ENCODE measurements around the gene HOXD11. TPM values are rescaled to one million over a fixed set of nuclear protein-coding genes. Genes with fewer than 3 reads are reported as not detected.

HOXD11 gene
- total RNA-seq, 1 donor from 2014 or later, result 1.1 TPM

DNA sequence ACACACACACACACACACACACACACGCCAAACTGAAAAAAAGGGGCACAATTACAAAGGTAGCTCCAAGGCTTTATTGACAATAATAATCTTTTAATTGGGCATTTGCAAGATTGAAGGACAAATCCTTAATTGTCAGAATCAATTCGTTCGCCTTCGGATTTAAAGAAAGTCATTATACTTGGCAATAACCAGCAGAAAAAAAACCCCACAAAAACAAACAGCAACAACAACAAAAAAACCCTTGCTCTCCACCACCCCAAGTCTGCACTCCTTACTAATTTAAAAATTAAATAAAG lies 20.6 kb downstream of the HOXD11 start:
- Mint-ChIP-seq H3K9me3 (no peaks in the 10 kb centered on the region), H3K4me3 (peak overlapping the region; percentile 86), H3K36me3 (no peaks in the 10 kb centered on the region), H3K27me3 (peaks cover 85% of the 10 kb centered on the region), H3K27ac (no peak overlapping the region), H3K4me1 (ENCODE audit: unreplicated experiment) (peaks cover 29% of the 10 kb centered on the region)
- TF ChIP-seq, protein P1, sequence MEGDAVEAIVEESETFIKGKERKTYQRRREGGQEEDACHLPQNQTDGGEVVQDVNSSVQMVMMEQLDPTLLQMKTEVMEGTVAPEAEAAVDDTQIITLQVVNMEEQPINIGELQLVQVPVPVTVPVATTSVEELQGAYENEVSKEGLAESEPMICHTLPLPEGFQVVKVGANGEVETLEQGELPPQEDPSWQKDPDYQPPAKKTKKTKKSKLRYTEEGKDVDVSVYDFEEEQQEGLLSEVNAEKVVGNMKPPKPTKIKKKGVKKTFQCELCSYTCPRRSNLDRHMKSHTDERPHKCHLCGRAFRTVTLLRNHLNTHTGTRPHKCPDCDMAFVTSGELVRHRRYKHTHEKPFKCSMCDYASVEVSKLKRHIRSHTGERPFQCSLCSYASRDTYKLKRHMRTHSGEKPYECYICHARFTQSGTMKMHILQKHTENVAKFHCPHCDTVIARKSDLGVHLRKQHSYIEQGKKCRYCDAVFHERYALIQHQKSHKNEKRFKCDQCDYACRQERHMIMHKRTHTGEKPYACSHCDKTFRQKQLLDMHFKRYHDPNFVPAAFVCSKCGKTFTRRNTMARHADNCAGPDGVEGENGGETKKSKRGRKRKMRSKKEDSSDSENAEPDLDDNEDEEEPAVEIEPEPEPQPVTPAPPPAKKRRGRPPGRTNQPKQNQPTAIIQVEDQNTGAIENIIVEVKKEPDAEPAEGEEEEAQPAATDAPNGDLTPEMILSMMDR (conservative IDR thresholded peaks at IDR 0.05), result no peak
- no peak for DNase-seq (ENCODE audit: extremely low spot score, unreplicated experiment)

DNA sequence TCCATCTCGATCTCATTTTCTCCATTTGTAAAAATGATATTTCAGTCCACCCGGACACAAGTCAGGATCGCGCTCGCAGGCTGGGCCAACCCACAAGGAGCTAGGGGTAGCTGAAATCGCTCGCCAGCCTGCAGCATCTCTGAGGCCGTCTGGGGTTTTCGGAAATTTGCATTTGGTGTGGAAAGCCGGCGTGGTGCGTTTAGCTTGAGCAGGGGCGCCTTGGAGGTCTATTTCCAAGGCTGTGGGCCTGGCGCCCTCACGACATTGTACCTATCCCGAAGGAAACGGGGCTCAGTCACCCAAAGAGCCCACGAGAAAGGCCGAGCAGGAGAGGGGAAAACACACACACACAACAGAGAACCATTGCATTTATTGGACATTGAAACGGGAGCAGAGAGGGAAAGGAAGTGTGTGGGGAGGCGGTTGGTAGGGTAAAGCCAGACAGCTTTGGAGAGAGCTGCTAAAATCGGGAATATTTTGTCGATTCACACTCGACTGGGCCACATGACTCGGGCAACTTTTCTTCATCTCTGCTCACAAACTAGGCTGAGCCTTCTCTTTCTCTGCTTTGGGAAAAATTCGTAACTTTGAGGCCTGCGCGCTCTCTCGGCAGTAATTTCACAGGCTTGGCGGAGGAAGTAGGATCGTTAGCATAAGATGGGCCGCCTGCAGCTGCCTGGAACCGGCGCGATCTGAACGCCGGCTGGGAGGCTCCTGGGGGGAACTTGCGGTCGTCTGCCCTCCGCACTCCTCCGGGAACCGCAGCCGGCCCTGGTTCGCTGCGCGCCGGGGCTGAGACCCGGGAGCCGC lies 21.3 kb downstream of the HOXD11 start:
- TF ChIP-seq, protein P1 (conservative IDR thresholded peaks at IDR 0.05), result no peak
- no peaks in the 10 kb centered on the region for H3K9me3 Mint-ChIP-seq
- H3K4me3 Mint-ChIP-seq, result peak overlapping the region; percentile 86
- peaks cover 89% of the 10 kb centered on the region for H3K27me3 Mint-ChIP-seq
- peak overlapping the region; percentile 69 for H3K27ac Mint-ChIP-seq
- no peak for DNase-seq (ENCODE audit: extremely low spot score, unreplicated experiment)
- H3K4me1 Mint-ChIP-seq (ENCODE audit: unreplicated experiment), result peaks cover 32% of the 10 kb centered on the region
- no peaks in the 10 kb centered on the region for H3K36me3 Mint-ChIP-seq

DNA sequence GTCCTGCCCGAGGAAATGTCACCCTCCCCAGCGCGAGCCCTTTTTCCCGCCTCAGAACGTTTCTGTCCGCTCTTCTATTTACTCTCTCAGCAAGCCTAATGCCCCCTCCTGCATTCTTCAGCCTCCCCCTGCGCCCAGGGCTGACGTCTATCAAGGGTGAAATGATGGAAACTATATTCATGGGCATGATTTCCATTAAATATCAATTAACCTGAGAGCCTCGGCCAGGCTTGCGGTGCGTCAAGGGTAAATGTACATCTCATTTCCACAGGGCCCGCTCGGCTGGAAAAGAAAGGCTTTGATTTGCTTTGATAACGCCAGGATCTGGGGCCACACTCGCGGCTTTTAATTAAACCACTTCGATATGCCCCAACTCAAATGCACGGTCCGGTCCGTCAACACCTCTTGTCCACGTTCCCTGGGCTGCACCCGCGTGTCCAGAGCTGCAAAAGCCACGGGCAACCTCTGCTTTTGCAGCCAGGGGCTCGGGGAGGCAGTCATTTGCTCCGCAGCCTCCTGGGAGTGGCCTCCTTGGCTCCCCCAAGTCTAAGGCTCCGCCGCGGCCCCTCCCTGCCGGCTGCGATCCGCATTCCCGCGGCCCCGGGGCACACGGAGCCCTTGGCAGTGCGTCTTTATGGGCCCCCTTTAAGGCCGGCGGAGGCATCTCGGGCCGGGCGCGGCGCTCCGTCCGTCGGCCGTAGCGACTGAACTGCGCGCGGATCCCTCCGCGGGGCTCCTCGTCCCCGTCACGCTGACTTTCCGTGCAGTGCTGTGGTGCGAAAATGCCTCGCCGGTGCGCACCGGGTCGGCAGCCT lies 22.1 kb downstream of the HOXD11 start, which contains the start of gene HOXD8:
Gene HOXD8, plus strand, starts transcription at position 724 of the 815 bp plus-strand sequence. CDS start 662 bp downstream, outside the sequence.
- no peaks in the 10 kb centered on the region for H3K9me3 Mint-ChIP-seq
- H3K4me3 Mint-ChIP-seq, result peak within 1 kb of the TSS; percentile 89
- H3K27ac Mint-ChIP-seq, result peak within 1 kb of the TSS; percentile 69
- no peaks in the 10 kb centered on the region for H3K36me3 Mint-ChIP-seq
- H3K4me1 Mint-ChIP-seq (ENCODE audit: unreplicated experiment), result peaks cover 26% of the 10 kb centered on the region
- peak; percentile 81 for DNase-seq (ENCODE audit: extremely low spot score, unreplicated experiment)
- H3K27me3 Mint-ChIP-seq, result peaks cover 89% of the 10 kb centered on the region
- TF ChIP-seq, protein P1 (conservative IDR thresholded peaks at IDR 0.05), result no peak

DNA sequence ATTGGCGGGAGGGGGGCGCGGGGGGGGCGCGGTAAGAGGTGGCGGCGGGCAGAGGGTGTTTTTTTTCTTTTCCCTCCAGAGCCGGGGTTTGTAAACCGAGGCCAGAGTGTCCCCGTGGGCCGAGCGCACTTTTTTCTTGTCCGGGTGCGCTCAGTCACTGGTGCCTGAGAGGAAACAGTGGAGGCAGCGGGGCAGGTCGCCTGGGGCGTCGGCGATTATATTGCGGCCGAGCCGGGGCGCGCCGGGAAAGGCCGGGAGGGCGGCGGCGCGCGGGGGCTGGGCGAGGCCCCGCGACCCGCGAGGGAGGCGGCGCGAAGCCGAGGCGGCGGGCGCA lies 22.7 kb downstream of the HOXD11 start:
- no peak overlapping the region for H3K27ac Mint-ChIP-seq
- no peak for DNase-seq (ENCODE audit: extremely low spot score, unreplicated experiment)
- TF ChIP-seq, protein P1 (conservative IDR thresholded peaks at IDR 0.05), result no peak
- no peaks in the 10 kb centered on the region for H3K36me3 Mint-ChIP-seq
- H3K4me3 Mint-ChIP-seq, result peak overlapping the region; percentile 77
- H3K9me3 Mint-ChIP-seq, result no peaks in the 10 kb centered on the region
- peaks cover 26% of the 10 kb centered on the region for H3K4me1 Mint-ChIP-seq (ENCODE audit: unreplicated experiment)
- peaks cover 89% of the 10 kb centered on the region for H3K27me3 Mint-ChIP-seq

DNA sequence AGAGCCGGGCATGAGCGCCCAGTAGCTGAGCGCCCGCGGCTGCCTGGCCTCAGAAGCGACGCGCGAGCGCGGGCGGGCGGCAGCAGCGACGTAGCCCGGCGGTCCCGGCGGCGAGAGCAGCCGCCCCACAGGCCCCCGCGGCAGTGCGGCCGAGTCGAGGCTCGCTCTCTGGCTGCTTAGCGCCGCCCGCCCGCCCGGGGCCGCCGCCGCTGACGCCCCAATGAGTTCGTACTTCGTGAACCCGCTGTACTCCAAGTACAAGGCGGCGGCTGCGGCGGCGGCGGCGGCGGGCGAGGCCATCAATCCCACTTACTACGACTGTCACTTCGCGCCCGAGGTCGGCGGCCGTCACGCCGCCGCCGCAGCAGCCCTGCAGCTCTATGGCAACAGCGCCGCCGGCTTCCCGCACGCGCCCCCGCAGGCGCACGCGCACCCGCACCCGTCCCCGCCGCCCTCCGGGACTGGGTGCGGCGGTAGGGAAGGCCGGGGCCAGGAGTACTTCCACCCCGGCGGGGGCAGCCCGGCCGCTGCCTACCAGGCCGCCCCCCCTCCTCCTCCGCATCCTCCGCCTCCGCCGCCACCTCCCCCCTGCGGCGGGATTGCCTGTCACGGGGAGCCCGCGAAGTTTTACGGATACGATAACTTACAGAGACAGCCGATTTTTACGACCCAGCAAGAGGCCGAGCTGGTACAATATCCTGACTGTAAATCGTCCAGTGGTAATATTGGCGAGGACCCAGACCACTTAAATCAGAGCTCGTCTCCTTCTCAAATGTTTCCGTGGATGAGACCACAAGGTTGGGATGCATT lies 23.3 kb downstream of the HOXD11 start:
- peak; percentile 77 for DNase-seq (ENCODE audit: extremely low spot score, unreplicated experiment)
- Mint-ChIP-seq H3K27ac (peak overlapping the region; percentile 35), H3K4me1 (ENCODE audit: unreplicated experiment) (peaks cover 31% of the 10 kb centered on the region), H3K36me3 (no peaks in the 10 kb centered on the region), H3K27me3 (peaks cover 89% of the 10 kb centered on the region), H3K9me3 (no peaks in the 10 kb centered on the region), H3K4me3 (peak overlapping the region; percentile 89)
- TF ChIP-seq, protein P1 (conservative IDR thresholded peaks at IDR 0.05), result no peak
